K562 (cell line): ENCODE results near the gene UBE2E3. TPM values are rescaled to one million over a fixed set of nuclear protein-coding genes. Genes with fewer than 3 reads are reported as not detected.

Experiments
- CTBP1 ChIP-seq: fragments of 450-650 bp; IDR thresholded peaks from 2 replicates; pipeline ENCODE4 v1.6.1; 2016; ENCODE audit warnings: borderline replicate concordance
- FOXK1 ChIP-seq: sonication (generic); formaldehyde crosslinking; IDR thresholded peaks from 2 replicates; pipeline ENCODE4 v1.8.0; 2022; ENCODE audit warnings: missing genetic modification reagents, mild to moderate bottlenecking, borderline replicate concordance
- GTF2E2 ChIP-seq: fragments of 200-800 bp; sonication (Bioruptor generic); IDR thresholded peaks from 2 replicates; pipeline ENCODE4 v1.6.1; 2016; ENCODE audit warnings: missing genetic modification characterization, missing compliant biosample characterization
- HMG20A ChIP-seq: fragments of 450-650 bp; formaldehyde crosslinking; conservative IDR thresholded peaks from 2 replicates; pipeline ENCODE4 v1.4.0; 2020; ENCODE audit warnings: mild to moderate bottlenecking, mixed read lengths
- MLX ChIP-seq, 2 experiments: fragments of 450-650 bp in 1 of 2; sonication (generic) in 1 of 2; formaldehyde crosslinking; conservative IDR thresholded peaks; 2 replicates each; pipeline versions ENCODE4 v1.4.0 to v1.8.1; 2020 to 2022; ENCODE audit warnings: mild to moderate bottlenecking in 1 of 2, missing genetic modification reagents in 1 of 2
- MXI1 ChIP-seq: IDR thresholded peaks from 2 replicates; pipeline ENCODE4 v1.6.1; 2011; ENCODE audit warnings: low read depth, mild to moderate bottlenecking, improper control_type of control experiment, low read length
- MYNN ChIP-seq, 2 experiments: sonication (generic); formaldehyde crosslinking in 1 of 2; IDR thresholded peaks; 2 replicates each; pipeline versions ENCODE4 v1.5.0 to v1.6.1; 2016 to 2020; ENCODE audit warnings: antibody characterized with exemption in 1 of 2, missing genetic modification reagents in 1 of 2
- NR2C2 ChIP-seq, 2 experiments: fragments of 200-800 bp in 1 of 2; sonication (Bioruptor generic) in 1 of 2; sonication (generic) in 1 of 2; formaldehyde crosslinking in 1 of 2; IDR thresholded peaks; 2 replicates each; pipeline versions ENCODE4 v1.6.1 to v1.8.0; 2016 to 2022; ENCODE audit warnings: mild to moderate bottlenecking in 1 of 2, missing compliant biosample characterization in 1 of 2, missing genetic modification characterization in 1 of 2, missing genetic modification reagents in 1 of 2
- PREB ChIP-seq: sonication (generic); formaldehyde crosslinking; IDR thresholded peaks from 2 replicates; pipeline ENCODE4 v1.8.1; 2023; ENCODE audit warnings: mild to moderate bottlenecking, missing genetic modification reagents
- RNF2 ChIP-seq: sonication (generic); IDR thresholded peaks from 2 replicates; pipeline ENCODE4 v1.6.1; 2016
- SMAD3 ChIP-seq: fragments of 450-650 bp; formaldehyde crosslinking; conservative IDR thresholded peaks from 2 replicates; pipeline ENCODE4 v1.4.0; 2020; ENCODE audit warnings: mild to moderate bottlenecking
- TCF15 ChIP-seq: fragments of 250-450 bp; sonication (Bioruptor Pico); IDR thresholded peaks from 2 replicates; pipeline ENCODE4 v1.8.0; 2022; ENCODE audit warnings: moderate library complexity, mild to moderate bottlenecking, inconsistent platforms
- TEAD4 ChIP-seq, 2 experiments: sonication (generic) in 1 of 2; formaldehyde crosslinking in 1 of 2; IDR thresholded peaks; 2 replicates each; pipeline versions ENCODE4 v1.6.1 to v1.8.0; 2012 to 2022; ENCODE audit warnings: borderline replicate concordance in 1 of 2, inconsistent platforms in 1 of 2, low read length in 1 of 2, mild to moderate bottlenecking in 1 of 2, missing genetic modification reagents in 1 of 2
- TFE3 ChIP-seq: fragments of 450-650 bp; formaldehyde crosslinking; IDR thresholded peaks from 2 replicates; pipeline ENCODE4 v1.4.0; 2020; ENCODE audit warnings: mild to moderate bottlenecking, mixed read lengths
- TSC22D4 ChIP-seq: fragments of 450-650 bp; IDR thresholded peaks from 2 replicates; pipeline ENCODE4 v1.6.1; 2016; ENCODE audit warnings: missing genetic modification characterization, missing biosample characterization, control low read depth
- ZFP36 ChIP-seq: fragments of 150-350 bp; IDR thresholded peaks from 2 replicates; pipeline ENCODE4 v1.6.1; 2018; ENCODE audit warnings: low read length, low read depth; ENCODE audit not compliant: partially characterized antibody
- ZNF347 ChIP-seq: fragments of 450-650 bp; formaldehyde crosslinking; IDR thresholded peaks from 2 replicates; pipeline ENCODE4 v1.4.0; 2020; ENCODE audit warnings: low read depth, mild to moderate bottlenecking, moderate library complexity
- ZNF511 ChIP-seq: sonication (generic); formaldehyde crosslinking; IDR thresholded peaks from 2 replicates; pipeline ENCODE4 v1.8.0; 2022; ENCODE audit warnings: mild to moderate bottlenecking, missing genetic modification reagents
- ZNF639 ChIP-seq, 2 experiments: fragments of 200-800 bp in 1 of 2; sonication (Bioruptor generic) in 1 of 2; sonication (generic) in 1 of 2; formaldehyde crosslinking in 1 of 2; IDR thresholded peaks in 1 of 2; conservative IDR thresholded peaks in 1 of 2; 2 replicates each; pipeline versions ENCODE4 v1.5.0 to v1.6.1; 2016 to 2020; ENCODE audit warnings: missing compliant biosample characterization in 1 of 2, missing genetic modification characterization in 1 of 2, missing genetic modification reagents in 1 of 2
- ZNF695 ChIP-seq: fragments of 450-650 bp; formaldehyde crosslinking; IDR thresholded peaks from 2 replicates; pipeline ENCODE4 v1.4.0; 2020; ENCODE audit warnings: mild to moderate bottlenecking, moderate library complexity
- ZNF764 ChIP-seq: fragments of 250-450 bp; sonication (Bioruptor Pico); IDR thresholded peaks from 2 replicates; pipeline ENCODE4 v1.4.0; 2020; ENCODE audit warnings: low read depth, mild to moderate bottlenecking, moderate library complexity
- polyA plus RNA-seq, 8 experiments: library from polyadenylated mRNA; depleted of rRNA in 4 of 8; stranded (reverse) in 5 of 8; unstranded in 3 of 8; fragments of >200 nt; fragmentation: Nextera tagmentation in 2 of 8; fragmentation: Illumina TruSeq in 1 of 8; extraction: Ambion mirVana in 2 of 8; extraction: Trizol in 1 of 8; gene quantifications; 2 replicates each; pipeline versions ENCODE4 v1.2.1 to v1.2.3, GENCODE V29; 2011 to 2014; ENCODE audit warnings: inconsistent platforms in 1 of 8, missing spikeins in 1 of 8
- total RNA-seq, 7 experiments: library from RNA; depleted of rRNA in 6 of 7; stranded (reverse); fragments of >200 nt in 6 of 7; fragmentation: Illumina TruSeq in 2 of 7; extraction: Trizol in 2 of 7; gene quantifications; 2 replicates each; pipeline versions ENCODE4 v1.2.1 to v1.2.3, GENCODE V29; 2011 to 2021; ENCODE audit warnings: low replicate concordance in 1 of 7

The UBE2E3 gene
- total and polyA plus RNA-seq, 9 of the 15 experiments (the other 6 are each of a cell fraction or from before 2014, with no cell fraction given), result 58.2 to 173 (median 78.0) TPM

GRCh38 chr2:181004647-181005325 is 24.4 kb downstream of the UBE2E3 start (continued):
- no peak for TF ChIP-seq NR2C2 (CRISPR knock-in tag; IDR thresholded peaks at IDR 0.05)
- no peak for TF ChIP-seq NR2C2 (tag; IDR thresholded peaks at IDR 0.05)
- no peak for TF ChIP-seq MYNN (IDR thresholded peaks at IDR 0.05)
- TF ChIP-seq MYNN (CRISPR knock-in tag; IDR thresholded peaks at IDR 0.05), result no peak
- TF ChIP-seq SMAD3 (CRISPR knock-in tag), result no peak
- TF ChIP-seq ZFP36, result no peak
- no peak for TF ChIP-seq ZNF695
- TF ChIP-seq GTF2E2 (tag), result no peak
- TF ChIP-seq ZNF764 (CRISPR knock-in tag), result no peak
- TF ChIP-seq TEAD4 (IDR thresholded peaks at IDR 0.05; ENCODE audit: low read length), result peak; percentile 46; the same call in 1 of the 2 replicates
- TF ChIP-seq TEAD4 (CRISPR knock-in tag; IDR thresholded peaks at IDR 0.05; ENCODE audit: borderline replicate concordance), result no peak
- TF ChIP-seq MLX (CRISPR knock-in tag; conservative IDR thresholded peaks at IDR 0.05), result no peak
- no peak for TF ChIP-seq ZNF511
- no peak for TF ChIP-seq TCF15 (CRISPR knock-in tag)
- TF ChIP-seq ZNF347 (CRISPR knock-in tag), result no peak
- TF ChIP-seq MXI1, result no peak
- TF ChIP-seq FOXK1 (CRISPR knock-in tag), result no peak
- TF ChIP-seq CTBP1, result 0 out of 2 replicates have a peak, but pooled peaks have one; percentile 21
- TF ChIP-seq HMG20A (CRISPR knock-in tag), result no peak
- TF ChIP-seq TFE3 (CRISPR knock-in tag), result no peak
- TF ChIP-seq PREB (CRISPR knock-in tag), result no peak
- no peak for TF ChIP-seq RNF2
- TF ChIP-seq ZNF639 (CRISPR knock-in tag; conservative IDR thresholded peaks at IDR 0.05 in 1 of 2, IDR thresholded peaks at IDR 0.05 in 1 of 2), result no peak
- TF ChIP-seq TSC22D4, result no peak
